NCI-H128 (cell line): ENCODE data around the gene C5orf22.
"Not testable (repeated sequence)": the region's sequence is repeated elsewhere in the genome, so short reads cannot be mapped to it uniquely, and the experiment has no call there.

ENCODE experiments used
- DNase-seq: peaks from one replicate; lab custom pipeline; 2025; ENCODE audit not compliant: unreplicated experiment; lab: John Stamatoyannopoulos, UW

Gene C5orf22

GRCh38 chr5:31531888-31532547 is at the start of gene C5orf22, which contains the start of gene DROSHA:
Gene C5orf22, plus strand, starts transcription at chr5:31532301. Its CDS starts 92 bp downstream, at chr5:31532393.
Gene DROSHA, minus strand, starts transcription at chr5:31532093. Its CDS starts 3,034 bp downstream, at chr5:31529059.
- DNase-seq = peak; percentile 95

DNA sequence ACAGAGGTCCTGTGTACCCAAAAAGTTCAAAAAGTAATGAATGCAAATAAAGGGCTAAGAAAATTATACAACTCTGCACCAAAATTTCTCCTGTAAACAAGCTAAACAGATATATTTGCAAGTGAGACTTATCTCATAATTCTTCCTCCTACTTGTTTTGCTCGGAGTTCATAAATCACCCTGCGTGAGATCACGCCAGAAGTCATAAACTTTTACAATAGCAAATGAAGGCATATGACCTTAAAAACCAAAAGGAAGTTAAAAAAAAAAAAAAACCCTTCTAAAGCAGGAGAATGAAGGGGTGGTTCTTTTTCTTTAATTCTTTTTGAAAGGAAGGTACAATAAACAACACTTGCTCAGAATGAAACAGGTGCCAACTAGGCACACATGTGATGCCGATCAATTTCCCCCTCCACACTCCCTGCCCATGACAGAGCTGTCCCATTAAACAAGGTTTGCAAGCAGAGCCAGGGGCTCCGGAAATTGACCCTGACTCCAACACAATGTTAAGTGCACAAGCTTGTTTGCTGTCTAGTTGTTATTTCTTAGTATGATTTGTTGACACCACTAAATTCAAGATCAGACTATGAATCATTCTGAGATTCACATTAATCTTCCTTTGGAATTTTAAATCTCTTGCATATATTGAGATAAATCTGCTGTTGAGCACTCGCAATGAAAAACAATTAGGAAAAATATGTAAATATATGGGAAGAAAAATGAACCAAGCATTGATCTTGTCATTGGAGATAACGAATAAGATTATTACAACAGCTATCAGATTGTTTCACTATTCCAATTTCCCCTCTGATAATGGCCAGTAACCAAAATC is 46.5 kb upstream of the C5orf22 start:
- no peak for DNase-seq

DNA sequence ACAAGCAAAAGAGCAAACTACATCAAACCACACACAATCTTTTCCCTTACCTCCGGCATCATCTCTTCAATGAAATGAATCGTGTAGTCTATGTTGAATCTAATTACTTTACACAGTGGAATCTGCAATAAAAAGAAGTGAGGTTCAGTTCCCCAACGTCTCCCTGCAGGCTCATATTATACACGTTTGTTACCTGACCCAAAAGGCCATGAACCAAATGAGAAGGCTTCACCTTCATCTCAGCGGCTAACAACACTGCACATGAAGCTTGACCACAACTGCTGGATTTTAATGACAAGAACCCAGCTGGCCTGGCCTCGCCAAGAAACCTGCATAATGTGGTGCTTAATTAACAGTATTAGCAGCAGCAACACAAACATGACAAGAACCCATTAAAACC is 45.7 kb upstream of the C5orf22 start:
- DNase-seq = no peak

- DNase-seq = no peak
Observed at GRCh38 chr5:31487506-31487905, 44.6 kb upstream of the C5orf22 start.

GRCh38 chr5:31492869-31493268 is 39.2 kb upstream of the C5orf22 start:
- no peak for DNase-seq

DNA sequence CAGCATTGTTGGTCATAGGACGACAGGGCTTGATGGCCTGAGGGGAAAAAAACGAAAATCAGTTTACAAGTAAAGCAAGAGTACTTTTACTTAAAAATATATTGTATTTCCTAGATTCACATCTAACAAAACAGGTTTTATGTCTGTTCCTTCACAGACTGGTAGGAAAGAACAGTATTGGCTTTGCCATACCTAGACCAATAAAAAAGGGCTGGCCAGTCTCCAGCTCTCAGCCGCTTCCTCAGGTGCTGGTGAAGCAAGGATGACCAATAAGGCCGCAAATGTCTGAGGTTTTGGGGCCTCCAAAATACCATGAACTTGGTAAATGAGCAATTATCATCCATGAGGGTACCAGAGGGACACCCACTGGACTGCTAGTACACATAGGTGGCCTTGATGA is 36.8 kb upstream of the C5orf22 start:
- DNase-seq = no peak

DNA sequence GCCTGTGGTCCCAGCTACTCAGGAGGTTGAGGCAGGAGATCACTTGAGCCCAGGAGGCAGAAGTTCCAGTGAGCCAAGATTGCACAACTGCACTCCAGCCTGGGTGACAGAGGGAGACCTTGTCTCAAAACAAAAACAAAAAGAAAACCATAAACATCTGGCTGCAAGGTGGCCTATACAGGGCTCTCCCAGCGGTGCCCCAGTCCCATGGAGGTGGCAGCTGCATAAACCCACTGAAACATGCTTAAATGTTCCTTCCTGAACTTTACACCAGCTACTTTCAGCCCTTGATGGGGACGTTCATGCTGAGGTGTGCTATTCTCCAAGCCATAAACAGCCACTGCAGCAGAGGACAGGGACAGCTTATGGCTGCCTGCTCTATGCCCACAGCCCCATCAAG is 35.8 kb upstream of the C5orf22 start:
- DNase-seq = no peak

DNA sequence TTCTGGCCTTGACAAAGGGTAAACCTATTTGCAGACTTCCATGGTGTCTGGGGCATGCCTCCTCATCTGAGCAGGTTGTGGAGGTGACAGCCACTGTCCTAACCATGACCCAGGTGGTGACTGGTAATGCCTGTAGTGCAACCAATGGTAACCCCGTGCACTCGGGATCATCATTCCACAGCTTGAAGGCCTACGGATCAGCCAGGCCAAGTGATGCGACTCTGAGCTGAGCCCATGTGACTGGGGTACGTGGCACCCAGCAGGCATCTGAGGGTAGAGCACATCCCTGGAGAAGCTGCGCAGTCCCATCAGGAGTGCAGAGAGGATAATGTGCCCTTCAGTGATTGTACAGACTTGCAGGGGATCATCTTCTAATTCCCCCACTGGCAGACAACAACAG is 35.2 kb upstream of the C5orf22 start:
- DNase-seq = no peak

DNA sequence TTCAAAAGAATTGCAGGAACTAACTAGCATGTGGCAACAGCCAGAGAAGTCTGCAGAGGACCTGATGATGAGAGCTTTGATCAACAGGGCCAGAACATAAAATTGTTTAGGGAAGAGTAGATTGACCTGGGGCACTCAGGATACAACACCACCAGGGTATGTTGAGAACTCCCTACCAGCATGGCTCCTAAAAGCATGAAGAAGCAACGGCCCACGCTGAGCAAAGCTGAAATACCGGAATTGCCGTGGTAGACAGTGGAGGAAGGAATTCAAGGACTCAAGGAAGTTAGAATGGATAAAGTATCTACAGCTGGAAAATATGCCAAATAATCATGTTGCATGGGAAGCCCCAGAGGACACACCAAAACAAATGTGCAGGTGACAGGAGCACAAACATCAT is 31.8 kb upstream of the C5orf22 start:
- no peak for DNase-seq

DNA sequence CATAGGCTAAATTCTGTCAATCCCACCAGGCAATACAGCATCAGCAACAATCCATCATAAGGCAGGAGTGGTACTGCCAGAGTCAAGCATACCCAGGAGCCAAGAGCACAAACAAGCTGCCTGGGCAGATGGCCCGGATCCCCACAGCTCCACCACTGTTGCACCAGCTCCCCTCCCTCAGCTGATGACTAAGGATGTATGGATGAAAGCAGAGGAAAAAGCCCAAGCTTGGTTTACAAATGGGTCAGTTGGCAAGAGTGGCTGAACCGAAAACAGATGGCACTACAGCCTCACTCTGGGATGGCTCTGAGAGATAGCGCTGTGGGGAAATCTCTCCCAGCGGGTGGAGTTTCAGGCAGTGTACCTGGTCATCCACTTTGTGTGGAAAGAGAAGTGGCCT is 29.6 kb upstream of the C5orf22 start:
- no peak for DNase-seq

GRCh38 chr5:31504529-31504928 is 27.6 kb upstream of the C5orf22 start:
- DNase-seq = no peak

DNA sequence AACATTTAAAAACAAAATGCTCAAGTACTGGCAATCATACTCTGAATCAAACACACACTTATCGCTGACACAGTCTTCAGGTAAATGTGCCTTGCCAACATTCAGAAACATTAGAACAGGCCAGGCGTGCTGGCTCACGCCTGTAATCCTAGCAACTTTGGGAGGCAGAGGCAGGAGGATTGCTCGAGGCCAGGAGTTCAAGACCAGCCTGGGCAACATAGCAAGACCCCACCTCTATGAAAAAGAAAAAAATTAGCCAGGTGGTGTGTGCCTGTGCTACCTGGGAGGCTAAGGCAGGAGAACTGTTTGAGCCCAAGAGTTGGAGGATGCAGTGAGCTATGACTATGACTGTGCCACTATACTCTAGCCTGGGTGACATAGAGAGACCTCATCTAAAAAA is 20.8 kb upstream of the C5orf22 start:
- DNase-seq = no peak

DNA sequence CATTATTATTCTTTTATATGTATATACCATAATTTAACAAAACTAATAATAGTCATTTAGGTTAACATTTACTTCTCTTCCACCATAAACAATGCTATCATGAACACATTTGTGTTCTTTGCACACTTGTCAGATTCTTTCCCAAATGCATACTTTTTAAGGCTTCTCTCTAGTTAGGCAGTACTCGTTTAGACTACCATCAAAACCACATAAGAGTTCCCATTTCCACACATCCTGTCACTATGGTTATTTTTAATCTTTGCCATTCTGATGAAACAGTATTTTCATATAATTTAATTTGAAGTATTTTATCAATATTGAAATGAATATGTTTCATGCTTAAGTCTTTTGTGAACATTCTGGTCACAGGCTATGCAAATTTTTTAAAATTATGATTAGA is 15.3 kb upstream of the C5orf22 start:
- DNase-seq = no peak

- no peak for DNase-seq
Observed at GRCh38 chr5:31523041-31523440, 9.1 kb upstream of the C5orf22 start.

- no peak for DNase-seq
Observed at GRCh38 chr5:31530541-31531265, 1.4 kb upstream of the C5orf22 start.

GRCh38 chr5:31531543-31531887 is 586 bp upstream of the C5orf22 start:
- DNase-seq = no peak

DNA sequence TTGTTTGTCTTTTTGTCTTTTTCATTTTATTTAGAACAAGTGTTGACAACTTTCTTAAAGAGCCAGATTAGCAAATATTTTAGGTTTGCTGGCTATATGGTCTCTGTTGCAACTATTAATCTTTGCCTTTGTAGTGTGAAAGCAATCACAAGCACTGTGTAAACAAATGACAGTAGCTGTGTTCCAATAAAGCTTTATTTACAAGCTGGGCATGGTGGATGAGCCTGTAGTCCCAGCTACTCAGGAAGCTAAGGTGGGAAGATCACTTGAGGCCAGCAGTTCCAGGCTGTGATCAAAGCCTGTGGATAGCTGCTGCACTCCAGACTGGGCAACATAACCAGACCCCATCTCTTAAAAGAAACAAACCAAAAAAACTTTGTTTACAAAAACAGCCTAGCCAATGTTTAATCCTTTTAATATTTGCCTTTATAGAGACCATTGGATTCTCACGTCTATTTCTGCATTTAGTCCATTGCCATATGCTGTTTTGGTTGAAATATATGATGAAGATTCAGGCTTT is 2.5 kb downstream of the C5orf22 start:
- no peak for DNase-seq

GRCh38 chr5:31536873-31537272 is 4.8 kb downstream of the C5orf22 start:
- no peak for DNase-seq

DNA sequence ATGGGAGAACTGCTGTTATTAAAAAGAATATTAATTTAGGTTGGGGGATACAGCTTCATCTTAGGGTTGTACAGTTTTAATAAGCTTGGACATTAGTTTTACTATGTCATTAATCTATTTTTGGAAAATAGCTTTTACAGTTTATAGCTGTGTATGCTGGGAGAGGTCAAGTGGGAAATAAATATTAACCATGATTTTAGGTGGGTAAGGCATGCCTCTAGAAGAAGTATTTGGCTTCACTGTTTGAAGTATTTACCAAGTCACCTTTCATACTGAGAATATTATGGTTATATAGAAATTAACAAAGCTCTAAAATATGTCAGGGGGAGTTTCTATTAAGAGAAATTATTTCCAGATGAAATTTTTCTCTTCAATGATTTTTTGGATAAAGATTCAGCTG is 5.2 kb downstream of the C5orf22 start:
- no peak for DNase-seq

DNA sequence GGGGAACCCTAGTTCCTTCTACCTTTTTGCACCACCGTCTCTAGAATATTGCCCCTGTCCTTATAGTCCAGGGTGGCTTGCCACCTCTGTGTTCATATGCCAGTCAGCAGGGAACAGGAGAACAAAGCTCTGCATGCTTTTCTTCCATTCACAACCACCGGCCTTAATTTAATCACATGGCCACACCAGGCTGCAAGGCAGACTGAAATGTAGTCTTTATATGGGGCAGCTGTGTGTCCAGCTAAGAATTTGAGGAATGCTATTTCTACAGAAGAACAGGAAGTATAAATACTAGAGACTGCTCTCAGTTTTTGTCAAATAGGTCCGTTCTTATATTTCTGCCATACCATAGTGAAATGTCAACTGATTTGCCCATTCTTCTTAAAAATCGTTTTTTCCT is 5.8 kb downstream of the C5orf22 start:
- no peak for DNase-seq

DNA sequence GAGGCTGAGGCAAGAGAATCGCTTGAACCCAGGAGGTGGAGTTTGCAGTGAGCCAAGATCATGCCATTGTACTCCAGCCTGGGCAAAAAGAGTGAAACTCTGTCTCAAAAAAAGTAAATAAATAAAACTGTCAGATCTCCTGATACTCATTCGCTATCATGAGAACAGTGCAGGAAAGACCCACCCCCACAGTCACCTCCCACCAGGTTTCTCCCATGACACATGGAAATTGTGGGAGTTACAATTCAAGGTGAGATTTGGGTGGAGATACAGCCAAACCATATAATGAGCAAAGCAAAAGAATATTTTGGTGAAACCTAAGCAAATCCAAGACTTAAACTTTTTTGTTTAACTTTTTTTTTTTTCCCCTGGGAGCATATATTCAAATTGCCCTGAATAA is 17.0 kb downstream of the C5orf22 start:
- not testable (repeated sequence) for DNase-seq

GRCh38 chr5:31551878-31552277 is 19.8 kb downstream of the C5orf22 start:
- DNase-seq = no peak
